ENCODE results near the gene PPFIA3.

Gene PPFIA3

DNA sequence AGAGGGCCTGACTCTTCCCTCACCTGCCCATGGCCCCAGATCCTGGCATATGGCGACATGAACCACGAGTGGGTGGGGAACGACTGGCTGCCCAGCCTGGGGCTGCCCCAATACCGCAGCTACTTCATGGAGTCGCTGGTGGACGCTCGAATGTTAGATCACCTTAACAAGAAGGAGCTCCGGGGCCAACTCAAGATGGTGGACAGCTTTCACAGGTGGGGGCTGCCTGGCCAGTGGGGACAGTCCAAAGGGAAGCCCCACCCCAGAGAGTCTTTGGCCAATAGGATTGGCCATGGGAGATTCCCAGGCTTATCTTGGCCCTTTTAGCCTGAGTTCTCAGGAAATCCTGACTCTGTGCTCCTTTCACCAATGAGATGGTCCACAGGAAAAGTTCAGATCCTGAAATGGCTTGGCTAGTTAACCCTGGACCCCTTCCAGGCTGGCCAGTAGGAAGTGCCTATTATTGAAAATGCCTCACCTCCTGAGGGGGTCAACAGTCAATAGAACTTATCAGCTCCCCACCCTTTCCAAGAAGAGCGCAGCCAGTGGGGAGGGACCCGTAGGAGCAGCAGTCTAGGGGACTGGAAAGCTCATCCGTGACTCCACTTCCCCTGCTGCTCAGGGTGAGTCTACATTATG lies 28.8 kb downstream of the PPFIA3 start:
- TF ChIP-seq, protein P1, sequence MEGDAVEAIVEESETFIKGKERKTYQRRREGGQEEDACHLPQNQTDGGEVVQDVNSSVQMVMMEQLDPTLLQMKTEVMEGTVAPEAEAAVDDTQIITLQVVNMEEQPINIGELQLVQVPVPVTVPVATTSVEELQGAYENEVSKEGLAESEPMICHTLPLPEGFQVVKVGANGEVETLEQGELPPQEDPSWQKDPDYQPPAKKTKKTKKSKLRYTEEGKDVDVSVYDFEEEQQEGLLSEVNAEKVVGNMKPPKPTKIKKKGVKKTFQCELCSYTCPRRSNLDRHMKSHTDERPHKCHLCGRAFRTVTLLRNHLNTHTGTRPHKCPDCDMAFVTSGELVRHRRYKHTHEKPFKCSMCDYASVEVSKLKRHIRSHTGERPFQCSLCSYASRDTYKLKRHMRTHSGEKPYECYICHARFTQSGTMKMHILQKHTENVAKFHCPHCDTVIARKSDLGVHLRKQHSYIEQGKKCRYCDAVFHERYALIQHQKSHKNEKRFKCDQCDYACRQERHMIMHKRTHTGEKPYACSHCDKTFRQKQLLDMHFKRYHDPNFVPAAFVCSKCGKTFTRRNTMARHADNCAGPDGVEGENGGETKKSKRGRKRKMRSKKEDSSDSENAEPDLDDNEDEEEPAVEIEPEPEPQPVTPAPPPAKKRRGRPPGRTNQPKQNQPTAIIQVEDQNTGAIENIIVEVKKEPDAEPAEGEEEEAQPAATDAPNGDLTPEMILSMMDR (IDR thresholded peaks at IDR 0.05) = no peak
- no peak for DNase-seq (ENCODE audit: low spot score)
- Histone ChIP-seq H3K4me3 (peak overlapping the region; percentile 92), H3K27ac (peak overlapping the region in 1 of 2 donors; percentile 94)

DNA sequence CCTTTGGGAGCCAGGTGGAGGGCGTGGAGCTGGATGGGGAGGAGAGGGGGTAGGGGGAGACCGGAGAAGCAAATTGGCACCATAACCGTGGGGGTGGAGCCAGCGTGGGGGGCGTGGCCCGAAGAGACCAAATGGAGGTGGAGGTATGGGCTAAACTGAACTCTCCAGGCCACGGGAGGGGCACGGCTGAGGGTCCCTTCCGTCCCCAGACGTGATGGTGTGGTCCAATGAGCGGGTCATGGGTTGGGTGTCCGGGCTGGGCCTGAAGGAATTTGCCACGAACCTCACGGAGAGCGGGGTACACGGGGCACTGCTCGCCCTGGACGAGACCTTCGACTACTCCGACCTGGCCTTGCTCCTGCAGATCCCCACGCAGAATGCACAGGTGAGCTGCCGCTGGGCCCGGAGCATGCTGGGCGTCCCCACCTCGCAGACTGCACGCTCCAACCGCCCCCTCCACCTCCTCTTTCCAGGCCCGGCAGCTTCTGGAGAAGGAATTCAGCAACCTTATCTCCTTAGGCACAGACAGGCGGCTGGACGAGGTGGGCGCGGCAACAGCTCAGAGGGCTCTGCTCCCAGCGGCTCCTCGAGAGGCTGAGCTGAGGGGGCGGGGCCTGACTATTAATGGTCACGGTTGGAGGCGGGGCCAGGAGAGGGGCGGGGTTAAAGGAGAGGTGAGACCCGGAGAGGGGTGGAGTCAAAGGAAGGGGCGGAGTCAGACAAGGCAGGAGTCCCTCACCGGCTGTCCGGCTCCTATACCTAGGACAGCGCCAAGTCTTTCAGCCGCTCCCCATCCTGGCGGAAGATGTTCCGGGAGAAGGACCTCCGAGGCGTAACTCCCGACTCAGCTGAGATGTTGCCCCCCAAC lies 29.7 kb downstream of the PPFIA3 start:
- TF ChIP-seq, protein P1 (IDR thresholded peaks at IDR 0.05) = no peak
- Histone ChIP-seq H3K4me3 (peak overlapping the region; percentile 92), H3K27ac (peak overlapping the region; percentile 68 to 94)
- peak; percentile 96 for DNase-seq (ENCODE audit: low spot score)

DNA sequence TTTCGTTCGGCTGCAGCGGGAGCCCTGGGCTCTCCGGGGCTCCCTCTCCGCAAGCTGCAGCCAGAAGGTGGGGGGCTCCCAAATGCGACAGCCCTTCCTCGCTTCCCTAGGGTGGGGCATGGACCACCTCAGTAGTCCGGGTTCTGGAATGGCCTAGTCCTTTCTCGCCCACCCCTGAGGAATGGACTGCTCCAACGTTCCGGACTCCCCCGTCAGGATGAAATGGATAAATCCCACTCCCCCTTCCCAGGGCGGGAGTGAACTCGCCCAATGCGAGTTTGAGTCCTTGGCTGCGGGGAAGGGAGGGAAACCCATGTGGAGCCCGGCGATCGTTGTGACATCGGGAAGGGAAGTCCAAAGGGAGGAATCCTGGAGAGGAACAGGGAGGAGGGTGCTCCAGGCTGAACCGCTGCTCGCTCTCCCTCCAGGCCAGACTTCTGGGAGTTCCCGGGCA lies 30.3 kb downstream of the PPFIA3 start:
- TF ChIP-seq, protein P1 (IDR thresholded peaks at IDR 0.05) = no peak
- Histone ChIP-seq H3K4me3 (peak overlapping the region; percentile 92), H3K27ac (peak overlapping the region; percentile 68 to 94)
- peak; percentile 92 for DNase-seq (ENCODE audit: low spot score)

- TF ChIP-seq, protein P1 (IDR thresholded peaks at IDR 0.05) = no peak
- DNase-seq (ENCODE audit: low spot score) = peak; percentile 88
- H3K4me3 ChIP-seq = peak overlapping the region; percentile 92
- H3K27ac ChIP-seq = peak overlapping the region; percentile 68 to 94
Observed at GRCh38 chr19:49150106-49150943, 31.0 kb downstream of the PPFIA3 start.

DNA sequence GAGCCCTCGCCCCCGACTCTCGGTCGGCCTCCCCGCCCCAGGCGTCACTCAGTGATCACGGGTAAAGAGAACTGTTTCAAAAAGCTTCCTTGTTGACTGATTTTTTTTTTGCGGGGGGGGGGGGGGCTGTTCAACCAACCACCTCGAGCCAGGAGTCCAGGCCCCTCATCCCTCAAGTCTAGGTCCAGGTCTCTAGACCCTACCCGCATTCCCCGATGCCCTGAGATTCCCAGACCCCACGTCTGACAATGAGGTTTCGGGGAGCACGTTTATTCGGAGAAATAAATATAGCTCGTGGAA lies 31.6 kb downstream of the PPFIA3 start:
- peak overlapping the region; percentile 92 for H3K4me3 ChIP-seq
- no peak for DNase-seq (ENCODE audit: low spot score)
- TF ChIP-seq, protein P1 (IDR thresholded peaks at IDR 0.05) = no peak
- H3K27ac ChIP-seq = peak overlapping the region; percentile 68 to 94

DNA sequence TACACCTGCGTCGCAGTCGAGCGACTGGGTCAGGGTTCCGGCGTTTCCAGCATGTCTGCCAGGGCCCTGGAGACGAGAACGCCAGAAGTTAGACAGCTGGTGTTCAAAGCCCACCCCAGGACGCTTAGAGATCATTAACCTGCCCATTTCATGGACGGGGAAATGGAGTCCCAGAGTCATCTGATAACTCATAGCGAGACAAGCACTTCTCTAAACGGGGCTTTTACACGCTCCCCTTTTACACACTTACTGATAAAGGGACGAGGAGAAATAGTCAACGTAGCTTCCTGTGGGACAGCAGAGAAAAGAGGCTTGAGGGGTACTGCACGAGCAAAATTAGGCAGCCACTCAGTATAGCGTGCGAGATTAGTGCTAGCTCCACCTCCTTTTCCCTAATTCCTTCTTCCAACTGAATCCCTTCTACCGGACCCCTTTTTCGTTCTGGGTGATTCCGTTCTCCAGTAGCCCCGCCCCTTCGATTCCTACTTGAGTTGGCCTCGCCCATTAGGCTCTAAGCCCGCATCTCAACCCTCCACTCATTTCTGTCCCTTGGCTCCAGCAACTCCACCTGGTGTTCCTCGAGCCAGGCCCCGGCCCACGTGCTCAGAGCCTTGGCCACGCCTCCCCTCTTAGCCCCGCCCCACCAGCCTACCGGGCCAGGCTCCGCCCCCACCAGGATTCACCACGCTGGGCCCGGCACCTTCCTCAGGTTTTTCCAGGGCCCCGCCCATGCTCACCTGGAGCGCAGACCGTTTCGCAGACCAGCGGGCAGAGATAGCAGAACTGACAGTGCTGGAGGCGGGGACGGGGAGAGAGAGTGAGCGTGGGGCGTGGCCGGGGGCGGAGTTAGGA lies 32.1 kb downstream of the PPFIA3 start:
- Histone ChIP-seq H3K27ac (peak overlapping the region; percentile 68 to 94), H3K4me3 (peak overlapping the region; percentile 92)
- TF ChIP-seq, protein P1 (IDR thresholded peaks at IDR 0.05) = no peak
- DNase-seq (ENCODE audit: low spot score) = no peak

Measured in coronary artery (tissue), 2 donors.